GM12878 (cell line): Measurements from ENCODE around the gene RAD18.

Experiments used
- GABPA ChIP-seq: IDR thresholded peaks from 2 replicates; pipeline ENCODE4 v1.6.1; 2014; ENCODE audit warnings: antibody characterized with exemption, low read depth, mild to moderate bottlenecking, inconsistent platforms
- LARP7 ChIP-seq: fragments of 450-650 bp; IDR thresholded peaks from 2 replicates; pipeline ENCODE4 v1.6.1; 2017; ENCODE audit warnings: mild to moderate bottlenecking
- POLR2A ChIP-seq: IDR thresholded peaks from 2 replicates; pipeline ENCODE4 v1.6.1; 2011; ENCODE audit warnings: low read depth, mild to moderate bottlenecking, low read length
- SP1 ChIP-seq: IDR thresholded peaks from one replicate; pipeline ENCODE4 v1.6.1; 2011; ENCODE audit warnings: low read depth, low read length
- TAF1 ChIP-seq: IDR thresholded peaks from 2 replicates; pipeline ENCODE4 v1.6.1; 2011; ENCODE audit warnings: mild to moderate bottlenecking, low read depth, low read length, borderline replicate concordance
- ZBTB33 ChIP-seq: fragments of 450-650 bp; IDR thresholded peaks from 2 replicates; pipeline ENCODE4 v1.6.1; 2017; ENCODE audit warnings: mild to moderate bottlenecking
- TF ChIP-seq, protein P1 (sequence below), 3 experiments: IDR thresholded peaks in 2 of 3; conservative IDR thresholded peaks in 1 of 3; 2 replicates each; pipeline ENCODE4 v1.5.1; 2011; ENCODE audit warnings: low read depth in 3 of 3, low read length in 3 of 3, mild to moderate bottlenecking in 3 of 3, control low read depth in 2 of 3, moderate library complexity in 2 of 3, inconsistent platforms in 1 of 3, mixed read lengths in 1 of 3; ENCODE audit not compliant: control insufficient read depth in 2 of 3, insufficient read depth in 1 of 3; ENCODE audit errors: extremely low read depth in 1 of 3

GRCh38 chr3:8990266-8991215 is 27.3 kb upstream of the RAD18 start:
- TF ChIP-seq SP1 = no peak
- no peak for TF ChIP-seq ZBTB33
- TF ChIP-seq GABPA = no peak
- no peak for TF ChIP-seq POLR2A
- TF ChIP-seq LARP7 = no peak
- TF ChIP-seq, protein P1, sequence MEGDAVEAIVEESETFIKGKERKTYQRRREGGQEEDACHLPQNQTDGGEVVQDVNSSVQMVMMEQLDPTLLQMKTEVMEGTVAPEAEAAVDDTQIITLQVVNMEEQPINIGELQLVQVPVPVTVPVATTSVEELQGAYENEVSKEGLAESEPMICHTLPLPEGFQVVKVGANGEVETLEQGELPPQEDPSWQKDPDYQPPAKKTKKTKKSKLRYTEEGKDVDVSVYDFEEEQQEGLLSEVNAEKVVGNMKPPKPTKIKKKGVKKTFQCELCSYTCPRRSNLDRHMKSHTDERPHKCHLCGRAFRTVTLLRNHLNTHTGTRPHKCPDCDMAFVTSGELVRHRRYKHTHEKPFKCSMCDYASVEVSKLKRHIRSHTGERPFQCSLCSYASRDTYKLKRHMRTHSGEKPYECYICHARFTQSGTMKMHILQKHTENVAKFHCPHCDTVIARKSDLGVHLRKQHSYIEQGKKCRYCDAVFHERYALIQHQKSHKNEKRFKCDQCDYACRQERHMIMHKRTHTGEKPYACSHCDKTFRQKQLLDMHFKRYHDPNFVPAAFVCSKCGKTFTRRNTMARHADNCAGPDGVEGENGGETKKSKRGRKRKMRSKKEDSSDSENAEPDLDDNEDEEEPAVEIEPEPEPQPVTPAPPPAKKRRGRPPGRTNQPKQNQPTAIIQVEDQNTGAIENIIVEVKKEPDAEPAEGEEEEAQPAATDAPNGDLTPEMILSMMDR (IDR thresholded peaks at IDR 0.05 in 2 of 3, conservative IDR thresholded peaks at IDR 0.05 in 1 of 3; ENCODE audit: control insufficient read depth in 2 of 3, extremely low read depth in 1 of 3, insufficient read depth in 1 of 3, low read depth in 3 of 3, low read length in 3 of 3) = no peak
- no peak for TF ChIP-seq TAF1
